Aorta (tissue), 5 donors: ENCODE data around the gene PLEKHA3. TPM values are rescaled to one million over a fixed set of nuclear protein-coding genes. Genes with fewer than 3 reads are reported as not detected.

Source experiments
- ATAC-seq: fragments of 200-7000 bp; cut with Tn5 transposase; one replicate; pipeline ENCODE4 v1.9.1; 2022; ENCODE audit warnings: moderate library complexity; ENCODE audit not compliant: low FRiP score
- DNase-seq, 2 donors: peaks; one replicate each; pipeline ENCODE4 v3.0.0-alpha.2; 2020
- H3K27ac ChIP-seq, 2 donors: one replicate each; pipeline ENCODE4 v1.5.1; 2013; ENCODE audit warnings: low read length in 2 of 2, mild to moderate bottlenecking in 2 of 2, moderate library complexity in 2 of 2, control low read depth in 1 of 2, inconsistent platforms in 1 of 2, low read depth in 1 of 2
- H3K27me3 ChIP-seq, 2 donors: one replicate each; pipeline ENCODE4 v1.6.1; 2013; ENCODE audit warnings: control low read depth in 1 of 2, low read length in 1 of 2, mild to moderate bottlenecking in 1 of 2, moderate library complexity in 1 of 2; ENCODE audit not compliant: insufficient read depth in 2 of 2, control insufficient read depth in 1 of 2
- H3K36me3 ChIP-seq, 2 donors: one replicate each; pipeline ENCODE4 v1.6.1; 2013; ENCODE audit warnings: control low read depth in 1 of 2, low read length in 1 of 2, mild to moderate bottlenecking in 1 of 2; ENCODE audit not compliant: insufficient read depth in 2 of 2, control insufficient read depth in 1 of 2
- H3K4me1 ChIP-seq, 2 donors: one replicate each; pipeline ENCODE4 v1.6.1; 2013; ENCODE audit warnings: low read length in 2 of 2, control low read depth in 1 of 2, mild to moderate bottlenecking in 1 of 2, moderate library complexity in 1 of 2; ENCODE audit not compliant: insufficient read depth in 2 of 2, control insufficient read depth in 1 of 2
- H3K4me3 ChIP-seq, 2 donors: one replicate each; pipeline ENCODE4 v1.5.1; 2013; ENCODE audit warnings: low read length in 2 of 2, control low read depth in 1 of 2, mild to moderate bottlenecking in 1 of 2
- H3K9me3 ChIP-seq: one replicate; pipeline ENCODE4 v1.6.1; 2013; ENCODE audit warnings: mild to moderate bottlenecking, low read length; ENCODE audit not compliant: control insufficient read depth
- WGBS, 2 donors: extraction: QIAGEN DNeasy Blood & Tissue Kit; methylation state at CpG; one replicate each; pipeline ENCODE4 v1.1.7; 2013; 5-methylcytosine and 5-hydroxymethylcytosine counted together
- intact Hi-C, 2 donors: fragments of 100-400 bp; cut with DNase I; formaldehyde crosslinking; loops; one replicate each; pipeline versions ENCODE4 v1.14.2 to v1.15.0; 2022
- polyA plus RNA-seq, 2 donors: library from polyadenylated mRNA; stranded (reverse); fragments of 200-250 nt; gene quantifications; one replicate each; pipeline ENCODE4 v1.2.3, GENCODE V29; 2013
- total RNA-seq, 2 donors: library from RNA; stranded (reverse); fragmentation: NEBNext Ultra II Directional; extraction: Animal tissue kit (Norgen Biotek cat#: 25700); gene quantifications; one replicate each; pipeline ENCODE4 v1.2.1, GENCODE V29; 2021
- donor health status: healthy with polysubstance abuse.
- donor health status: Bipolar disorder and iron deficiency.
- donor health status: DM: no; HTN: no; CAD: no.
- donor health status: DM: no; HTN: no; CAD: no.
- donor health status: DM: yes; HTN: yes; CAD: no.

Gene PLEKHA3
- total and polyA plus RNA-seq, 4 donors: 3.1 to 43.9 (median 22.5) TPM

GRCh38 chr2:178531168-178531567, 50.9 kb downstream of the PLEKHA3 start:
- intact Hi-C loops: no loop called here
- WGBS, 2 donors: 92 to 94% methylated on average over 12 of the region's 12 CpGs
- H3K36me3 ChIP-seq: peaks cover 0 to 11% of the 10 kb centered on the region in 2 donors
- H3K4me3 ChIP-seq: no peak overlapping the region
- ATAC-seq (no peak), DNase-seq (no peak)
- H3K27me3 ChIP-seq: no peaks in the 10 kb centered on the region
- H3K27ac ChIP-seq: no peak overlapping the region
- H3K4me1 ChIP-seq: no peaks in the 10 kb centered on the region
- H3K9me3 ChIP-seq: no peaks in the 10 kb centered on the region

- intact Hi-C loops: no loop called here
- ATAC-seq: no peak
Measured at GRCh38 chr2:178536037-178536436, 55.8 kb downstream of the PLEKHA3 start.

GRCh38 chr2:178542161-178542560, 61.9 kb downstream of the PLEKHA3 start:
- H3K4me1 ChIP-seq: no peaks in the 10 kb centered on the region
- H3K27ac ChIP-seq: no peak overlapping the region
- H3K27me3 ChIP-seq: no peaks in the 10 kb centered on the region
- ATAC-seq (no peak), DNase-seq (no peak)
- 94 to 97% methylated on average over 12 of the region's 12 CpGs for WGBS, 2 donors
- intact Hi-C loops: no loop called here
- peaks cover 8 to 18% of the 10 kb centered on the region in 2 donors for H3K36me3 ChIP-seq
- H3K9me3 ChIP-seq: peaks cover 3% of the 10 kb centered on the region
- H3K4me3 ChIP-seq: no peak overlapping the region

More at GRCh38 chr2:178536037-178536436, 55.8 kb downstream of the PLEKHA3 start:
- no peaks in the 10 kb centered on the region for H3K4me1 ChIP-seq
- H3K27me3 ChIP-seq: no peaks in the 10 kb centered on the region
- 96 to 98% methylated on average over 4 of the region's 4 CpGs for WGBS, 2 donors
- H3K27ac ChIP-seq: no peak overlapping the region
- H3K9me3 ChIP-seq: no peaks in the 10 kb centered on the region
- H3K36me3 ChIP-seq: peaks cover 3 to 19% of the 10 kb centered on the region in 2 donors
- no peak overlapping the region for H3K4me3 ChIP-seq
- no peak for DNase-seq

GRCh38 chr2:178542569-178542968, 62.3 kb downstream of the PLEKHA3 start:
- WGBS, 2 donors: 94 to 100% methylated on average over 5 of the region's 5 CpGs
- intact Hi-C loops: no loop called here
- H3K27ac ChIP-seq: no peak overlapping the region
- DNase-seq (no peak), ATAC-seq (no peak)
- H3K36me3 ChIP-seq: peaks cover 9 to 14% of the 10 kb centered on the region in 2 donors
- peaks cover 3% of the 10 kb centered on the region for H3K9me3 ChIP-seq
- H3K4me1 ChIP-seq: no peaks in the 10 kb centered on the region
- no peaks in the 10 kb centered on the region for H3K27me3 ChIP-seq
- no peak overlapping the region for H3K4me3 ChIP-seq

- Histone ChIP-seq H3K9me3 (peaks cover 3% of the 10 kb centered on the region), H3K27me3 (no peaks in the 10 kb centered on the region), H3K27ac (no peak overlapping the region), H3K4me3 (no peak overlapping the region), H3K36me3 (peaks cover 13 to 19% of the 10 kb centered on the region in 2 donors), H3K4me1 (no peaks in the 10 kb centered on the region)
- intact Hi-C loops: no loop called here
- 94 to 95% methylated on average over 2 of the region's 2 CpGs for WGBS, 2 donors
- no peak for ATAC-seq
- DNase-seq: no peak
Measured at GRCh38 chr2:178550352-178550751, 70.1 kb downstream of the PLEKHA3 start.

GRCh38 chr2:178553047-178553446, 72.8 kb downstream of the PLEKHA3 start:
- no peak overlapping the region for H3K27ac ChIP-seq
- H3K27me3 ChIP-seq: no peaks in the 10 kb centered on the region
- 84 to 86% methylated on average over 2 of the region's 2 CpGs for WGBS, 2 donors
- H3K9me3 ChIP-seq: peaks cover 2% of the 10 kb centered on the region
- H3K4me3 ChIP-seq: no peak overlapping the region
- ATAC-seq: no peak
- H3K36me3 ChIP-seq: peaks cover 8 to 13% of the 10 kb centered on the region in 2 donors
- H3K4me1 ChIP-seq: no peaks in the 10 kb centered on the region
- intact Hi-C loops: no loop called here
- no peak for DNase-seq

Other genes with a start within 250 kb of the PLEKHA3 start
- 10 to 100 TPM; 55.6 to 69.9 TPM for gene PRKRA, start 29.3 kb upstream of the PLEKHA3 start, total RNA-seq
- gene PRKRA, start 29.3 kb upstream of the PLEKHA3 start, polyA plus RNA-seq: 10 to 100 TPM; 43.1 to 56.1 TPM
- gene PJVK, start 29.1 kb upstream of the PLEKHA3 start, total RNA-seq: 1 to 10 TPM; 2.2 to 8.4 TPM
- 10 to 100 TPM in 1 of 2 donors, under 1 TPM in 1; 0.75 to 10.6 TPM for gene PJVK, start 29.1 kb upstream of the PLEKHA3 start, polyA plus RNA-seq
- 10 to 100 TPM; 23.6 to 28.0 TPM for gene FKBP7, start 1.9 kb upstream of the PLEKHA3 start, total RNA-seq
- 10 to 100 TPM; 12.8 to 41.5 TPM for gene FKBP7, start 1.9 kb upstream of the PLEKHA3 start, polyA plus RNA-seq